K562 (cell line): ENCODE data around the gene SALL3. TPM values are rescaled to one million over a fixed set of nuclear protein-coding genes. Genes with fewer than 3 reads are reported as not detected.

Experiments
- NCOA4 ChIP-seq: fragments of 450-650 bp; IDR thresholded peaks from 2 replicates; pipeline ENCODE4 v1.6.1; 2018; ENCODE audit warnings: mild to moderate bottlenecking; ENCODE audit not compliant: partially characterized antibody
- TEAD2 ChIP-seq: fragments of 450-650 bp; IDR thresholded peaks from 2 replicates; pipeline ENCODE4 v1.6.1; 2016; ENCODE audit warnings: missing genetic modification characterization, control low read depth, missing compliant biosample characterization
- ZKSCAN8 ChIP-seq: fragments of 200-800 bp; sonication (Bioruptor generic); IDR thresholded peaks from 2 replicates; pipeline ENCODE4 v1.6.1; 2016; ENCODE audit warnings: missing genetic modification characterization, missing compliant biosample characterization
- ZNF766 ChIP-seq: fragments of 200-800 bp; sonication (Bioruptor generic); conservative IDR thresholded peaks from 2 replicates; pipeline ENCODE4 v1.6.1; 2016; ENCODE audit warnings: missing genetic modification characterization, missing compliant biosample characterization
- polyA plus RNA-seq, 8 experiments: library from polyadenylated mRNA; depleted of rRNA in 4 of 8; stranded (reverse) in 5 of 8; unstranded in 3 of 8; fragments of >200 nt; fragmentation: Nextera tagmentation in 2 of 8; fragmentation: Illumina TruSeq in 1 of 8; extraction: Ambion mirVana in 2 of 8; extraction: Trizol in 1 of 8; gene quantifications; 2 replicates each; pipeline versions ENCODE4 v1.2.1 to v1.2.3, GENCODE V29; 2011 to 2014; ENCODE audit warnings: inconsistent platforms in 1 of 8, missing spikeins in 1 of 8
- total RNA-seq, 7 experiments: library from RNA; depleted of rRNA in 6 of 7; stranded (reverse); fragments of >200 nt in 6 of 7; fragmentation: Illumina TruSeq in 2 of 7; extraction: Trizol in 2 of 7; gene quantifications; 2 replicates each; pipeline versions ENCODE4 v1.2.1 to v1.2.3, GENCODE V29; 2011 to 2021; ENCODE audit warnings: low replicate concordance in 1 of 7
- TF ChIP-seq, protein P1 (sequence below), 2 experiments: fragments of 450-650 bp in 1 of 2; sonication (generic) in 1 of 2; formaldehyde crosslinking in 1 of 2; IDR thresholded peaks; 2 replicates each; pipeline versions ENCODE4 v1.7.1 to v1.9.0; 2016 to 2022; ENCODE audit warnings: inconsistent platforms in 1 of 2, mild to moderate bottlenecking in 1 of 2, missing genetic modification reagents in 1 of 2

Gene SALL3
- total and polyA plus RNA-seq, 9 of the 15 experiments (the other 6 are each of a cell fraction or from before 2014, with no cell fraction given): not detected

DNA sequence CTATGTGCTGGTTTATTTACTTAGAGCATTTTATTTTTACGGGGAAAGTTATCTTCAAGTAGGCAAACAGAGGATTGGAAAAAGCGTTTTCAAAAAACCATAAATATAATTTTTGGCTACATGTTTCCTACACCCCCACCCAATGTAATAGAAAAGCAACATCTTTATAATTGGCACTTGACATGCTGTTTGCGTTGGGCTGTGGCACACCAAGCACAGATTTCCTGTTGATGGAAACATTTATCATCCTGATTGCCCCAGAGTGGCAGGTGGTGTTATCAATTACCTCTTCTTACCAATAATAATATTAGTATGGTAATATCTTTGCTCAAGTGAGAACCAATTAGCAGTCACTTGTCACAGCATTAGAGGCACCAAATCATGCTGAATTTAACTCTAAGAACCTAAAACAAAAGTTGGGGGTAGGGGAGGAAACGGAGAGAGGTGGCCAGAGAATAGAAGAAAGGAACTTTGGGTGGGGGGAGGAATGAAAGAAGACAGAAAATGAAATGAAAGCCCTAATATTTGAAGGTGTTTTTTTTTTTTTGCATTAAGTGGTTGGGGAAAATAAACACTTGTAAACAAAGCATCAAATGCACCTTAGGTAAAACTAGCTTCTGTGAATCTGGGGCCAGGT is 3.8 kb upstream of the SALL3 start (continued):
- TF ChIP-seq, protein P1, sequence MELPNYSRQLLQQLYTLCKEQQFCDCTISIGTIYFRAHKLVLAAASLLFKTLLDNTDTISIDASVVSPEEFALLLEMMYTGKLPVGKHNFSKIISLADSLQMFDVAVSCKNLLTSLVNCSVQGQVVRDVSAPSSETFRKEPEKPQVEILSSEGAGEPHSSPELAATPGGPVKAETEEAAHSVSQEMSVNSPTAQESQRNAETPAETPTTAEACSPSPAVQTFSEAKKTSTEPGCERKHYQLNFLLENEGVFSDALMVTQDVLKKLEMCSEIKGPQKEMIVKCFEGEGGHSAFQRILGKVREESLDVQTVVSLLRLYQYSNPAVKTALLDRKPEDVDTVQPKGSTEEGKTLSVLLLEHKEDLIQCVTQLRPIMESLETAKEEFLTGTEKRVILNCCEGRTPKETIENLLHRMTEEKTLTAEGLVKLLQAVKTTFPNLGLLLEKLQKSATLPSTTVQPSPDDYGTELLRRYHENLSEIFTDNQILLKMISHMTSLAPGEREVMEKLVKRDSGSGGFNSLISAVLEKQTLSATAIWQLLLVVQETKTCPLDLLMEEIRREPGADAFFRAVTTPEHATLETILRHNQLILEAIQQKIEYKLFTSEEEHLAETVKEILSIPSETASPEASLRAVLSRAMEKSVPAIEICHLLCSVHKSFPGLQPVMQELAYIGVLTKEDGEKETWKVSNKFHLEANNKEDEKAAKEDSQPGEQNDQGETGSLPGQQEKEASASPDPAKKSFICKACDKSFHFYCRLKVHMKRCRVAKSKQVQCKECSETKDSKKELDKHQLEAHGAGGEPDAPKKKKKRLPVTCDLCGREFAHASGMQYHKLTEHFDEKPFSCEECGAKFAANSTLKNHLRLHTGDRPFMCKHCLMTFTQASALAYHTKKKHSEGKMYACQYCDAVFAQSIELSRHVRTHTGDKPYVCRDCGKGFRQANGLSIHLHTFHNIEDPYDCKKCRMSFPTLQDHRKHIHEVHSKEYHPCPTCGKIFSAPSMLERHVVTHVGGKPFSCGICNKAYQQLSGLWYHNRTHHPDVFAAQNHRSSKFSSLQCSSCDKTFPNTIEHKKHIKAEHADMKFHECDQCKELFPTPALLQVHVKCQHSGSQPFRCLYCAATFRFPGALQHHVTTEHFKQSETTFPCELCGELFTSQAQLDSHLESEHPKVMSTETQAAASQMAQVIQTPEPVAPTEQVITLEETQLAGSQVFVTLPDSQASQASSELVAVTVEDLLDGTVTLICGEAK (IDR thresholded peaks at IDR 0.05): no peak
- TF ChIP-seq, protein P1 (CRISPR knock-in tag; IDR thresholded peaks at IDR 0.05): no peak
- TF ChIP-seq NCOA4 (no peak), TEAD2 (tag) (no peak), ZKSCAN8 (CRISPR knock-in tag) (no peak), ZNF766 (CRISPR knock-in tag) (no peak)
- TF ChIP-seq, all 486 proteins: peak for 0
